ENCODE data around the gene AKT2. TPM values are rescaled to one million over a fixed set of nuclear protein-coding genes. Genes with fewer than 3 reads are reported as not detected.

Gene AKT2
- total RNA-seq, 2 experiments from 2014 or later: 152 to 159 TPM

GRCh38 chr19:40254714-40255418, 30.3 kb downstream of the AKT2 start:
- Mint-ChIP-seq H3K36me3 (ENCODE audit: low read depth) (peaks cover 36% of the 10 kb centered on the region), H3K4me1 (ENCODE audit: low read depth) (peaks cover 16% of the 10 kb centered on the region), H3K9me3 (no peaks in the 10 kb centered on the region), H3K27me3 (ENCODE audit: low read depth) (no peaks in the 10 kb centered on the region), H3K27ac (no peak overlapping the region), H3K4me3 (no peak overlapping the region)
- no peak for DNase-seq
- CTCF ChIA-PET: interaction anchor here (0.6 kb wide), 2 partner anchors 29 to 171 kb away, joined by 3 read pairs; no protein-coding TSS in a partner anchor
- intact Hi-C loops (cut with micrococcal nuclease): no loop called here

- peaks cover 7% of the 10 kb centered on the region for H3K4me1 Mint-ChIP-seq (ENCODE audit: low read depth)
- no peak for DNase-seq
- intact Hi-C loops (cut with micrococcal nuclease): no loop called here
- no peak overlapping the region for H3K27ac Mint-ChIP-seq
- H3K9me3 Mint-ChIP-seq: no peaks in the 10 kb centered on the region
- CTCF ChIA-PET: interaction anchor here (0.6 kb wide), 1 partner anchor 410 kb away, joined by 3 read pairs; no protein-coding TSS in a partner anchor
- no peak overlapping the region for H3K4me3 Mint-ChIP-seq
- H3K27me3 Mint-ChIP-seq (ENCODE audit: low read depth): no peaks in the 10 kb centered on the region
- peaks cover 36% of the 10 kb centered on the region for H3K36me3 Mint-ChIP-seq (ENCODE audit: low read depth)
Observed at GRCh38 chr19:40253611-40254092, 31.5 kb downstream of the AKT2 start.

GRCh38 chr19:40252395-40252794, 32.8 kb downstream of the AKT2 start:
- Mint-ChIP-seq H3K36me3 (ENCODE audit: low read depth) (peaks cover 36% of the 10 kb centered on the region), H3K9me3 (no peaks in the 10 kb centered on the region), H3K27me3 (ENCODE audit: low read depth) (no peaks in the 10 kb centered on the region), H3K27ac (no peak overlapping the region), H3K4me1 (ENCODE audit: low read depth) (peaks cover 5% of the 10 kb centered on the region), H3K4me3 (no peak overlapping the region)
- no peak for DNase-seq
- CTCF ChIA-PET: no interaction called here
- intact Hi-C loops (cut with micrococcal nuclease): no loop called here

- Mint-ChIP-seq H3K4me3 (no peak overlapping the region), H3K9me3 (no peaks in the 10 kb centered on the region), H3K36me3 (ENCODE audit: low read depth) (peaks cover 36% of the 10 kb centered on the region)
Observed at GRCh38 chr19:40251991-40252390, 33.2 kb downstream of the AKT2 start.

GRCh38 chr19:40251244-40251643, 33.9 kb downstream of the AKT2 start:
- no peak for DNase-seq
- peaks cover 33% of the 10 kb centered on the region for H3K36me3 Mint-ChIP-seq (ENCODE audit: low read depth)
- intact Hi-C loops (cut with micrococcal nuclease): no loop called here

More at GRCh38 chr19:40251991-40252390, 33.2 kb downstream of the AKT2 start:
- CTCF ChIA-PET: no interaction called here
- Mint-ChIP-seq H3K27ac (no peak overlapping the region), H3K4me1 (ENCODE audit: low read depth) (peaks cover 4% of the 10 kb centered on the region), H3K27me3 (ENCODE audit: low read depth) (no peaks in the 10 kb centered on the region)
- intact Hi-C loops (cut with micrococcal nuclease): no loop called here
- no peak for DNase-seq

GRCh38 chr19:40249781-40250180, 35.4 kb downstream of the AKT2 start:
- Mint-ChIP-seq H3K4me3 (no peak overlapping the region), H3K36me3 (ENCODE audit: low read depth) (peaks cover 18% of the 10 kb centered on the region), H3K4me1 (ENCODE audit: low read depth) (peaks cover 7% of the 10 kb centered on the region), H3K9me3 (no peaks in the 10 kb centered on the region), H3K27me3 (ENCODE audit: low read depth) (no peaks in the 10 kb centered on the region), H3K27ac (no peak overlapping the region)
- CTCF ChIA-PET: no interaction called here
- DNase-seq: no peak
- intact Hi-C loops (cut with micrococcal nuclease): no loop called here

More at GRCh38 chr19:40251244-40251643, 33.9 kb downstream of the AKT2 start:
- H3K4me3 Mint-ChIP-seq: no peak overlapping the region
- no peak overlapping the region for H3K27ac Mint-ChIP-seq
- CTCF ChIA-PET: no interaction called here
- no peaks in the 10 kb centered on the region for H3K9me3 Mint-ChIP-seq
- peaks cover 7% of the 10 kb centered on the region for H3K4me1 Mint-ChIP-seq (ENCODE audit: low read depth)
- H3K27me3 Mint-ChIP-seq (ENCODE audit: low read depth): no peaks in the 10 kb centered on the region

- Mint-ChIP-seq H3K27ac (no peak overlapping the region), H3K36me3 (ENCODE audit: low read depth) (peaks cover 18% of the 10 kb centered on the region), H3K4me1 (ENCODE audit: low read depth) (peaks cover 7% of the 10 kb centered on the region), H3K4me3 (no peak overlapping the region), H3K9me3 (no peaks in the 10 kb centered on the region), H3K27me3 (ENCODE audit: low read depth) (no peaks in the 10 kb centered on the region)
- intact Hi-C loops (cut with micrococcal nuclease): no loop called here
- DNase-seq: no peak
- CTCF ChIA-PET: no interaction called here
Observed at GRCh38 chr19:40249201-40249600, 35.9 kb downstream of the AKT2 start.

GRCh38 chr19:40247735-40248262, 37.3 kb downstream of the AKT2 start:
- H3K9me3 Mint-ChIP-seq: no peaks in the 10 kb centered on the region
- intact Hi-C loops (cut with micrococcal nuclease): no loop called here
- H3K36me3 Mint-ChIP-seq (ENCODE audit: low read depth): peaks cover 13% of the 10 kb centered on the region
- no peak overlapping the region for H3K27ac Mint-ChIP-seq
- peaks cover 7% of the 10 kb centered on the region for H3K4me1 Mint-ChIP-seq (ENCODE audit: low read depth)
- no peak overlapping the region for H3K4me3 Mint-ChIP-seq
- CTCF ChIA-PET: no interaction called here
- DNase-seq: no peak
- no peaks in the 10 kb centered on the region for H3K27me3 Mint-ChIP-seq (ENCODE audit: low read depth)

GRCh38 chr19:40247178-40247577, 38.0 kb downstream of the AKT2 start:
- peaks cover 9% of the 10 kb centered on the region for H3K36me3 Mint-ChIP-seq (ENCODE audit: low read depth)
- no peak overlapping the region for H3K4me3 Mint-ChIP-seq
- intact Hi-C loops (cut with micrococcal nuclease): no loop called here
- CTCF ChIA-PET: no interaction called here
- H3K27ac Mint-ChIP-seq: no peak overlapping the region
- peaks cover 3% of the 10 kb centered on the region for H3K4me1 Mint-ChIP-seq (ENCODE audit: low read depth)
- H3K27me3 Mint-ChIP-seq (ENCODE audit: low read depth): no peaks in the 10 kb centered on the region
- no peaks in the 10 kb centered on the region for H3K9me3 Mint-ChIP-seq
- no peak for DNase-seq

GRCh38 chr19:40246292-40247073, 38.7 kb downstream of the AKT2 start:
- Mint-ChIP-seq H3K36me3 (ENCODE audit: low read depth) (peaks cover 4% of the 10 kb centered on the region), H3K4me1 (ENCODE audit: low read depth) (peaks cover 3% of the 10 kb centered on the region), H3K9me3 (no peaks in the 10 kb centered on the region), H3K4me3 (no peak overlapping the region), H3K27ac (no peak overlapping the region), H3K27me3 (ENCODE audit: low read depth) (no peaks in the 10 kb centered on the region)
- DNase-seq: no peak
- intact Hi-C loops (cut with micrococcal nuclease): no loop called here
- CTCF ChIA-PET: interaction anchor here (0.6 kb wide), 1 partner anchor 1076 kb away, joined by 6 read pairs; no protein-coding TSS in a partner anchor

- no peak overlapping the region for H3K4me3 Mint-ChIP-seq
- H3K36me3 Mint-ChIP-seq (ENCODE audit: low read depth): peaks cover 5% of the 10 kb centered on the region
- intact Hi-C loops (cut with micrococcal nuclease): no loop called here
- H3K4me1 Mint-ChIP-seq (ENCODE audit: low read depth): peaks cover 3% of the 10 kb centered on the region
- no peaks in the 10 kb centered on the region for H3K27me3 Mint-ChIP-seq (ENCODE audit: low read depth)
- no peak for DNase-seq
- H3K27ac Mint-ChIP-seq: no peak overlapping the region
- CTCF ChIA-PET: no interaction called here
- no peaks in the 10 kb centered on the region for H3K9me3 Mint-ChIP-seq
Observed at GRCh38 chr19:40245506-40246128, 39.5 kb downstream of the AKT2 start.

- no peak for DNase-seq
- H3K27ac Mint-ChIP-seq: no peak overlapping the region
- CTCF ChIA-PET: interaction anchor here (0.7 kb wide), 1 partner anchor 15 kb away, joined by 3 read pairs; no protein-coding TSS in a partner anchor
- no peak overlapping the region for H3K4me3 Mint-ChIP-seq
- intact Hi-C loops (cut with micrococcal nuclease): no loop called here
- no peaks in the 10 kb centered on the region for H3K27me3 Mint-ChIP-seq (ENCODE audit: low read depth)
- H3K36me3 Mint-ChIP-seq (ENCODE audit: low read depth): peaks cover 4% of the 10 kb centered on the region
- H3K4me1 Mint-ChIP-seq (ENCODE audit: low read depth): peaks cover 3% of the 10 kb centered on the region
- no peaks in the 10 kb centered on the region for H3K9me3 Mint-ChIP-seq
Observed at GRCh38 chr19:40244579-40245317, 40.4 kb downstream of the AKT2 start.
